ENCODE data around the gene GH2. TPM values are rescaled to one million over a fixed set of nuclear protein-coding genes. Genes with fewer than 3 reads are reported as not detected.

Gene GH2
- total RNA-seq, 1 donor from 2014 or later: not detected

DNA sequence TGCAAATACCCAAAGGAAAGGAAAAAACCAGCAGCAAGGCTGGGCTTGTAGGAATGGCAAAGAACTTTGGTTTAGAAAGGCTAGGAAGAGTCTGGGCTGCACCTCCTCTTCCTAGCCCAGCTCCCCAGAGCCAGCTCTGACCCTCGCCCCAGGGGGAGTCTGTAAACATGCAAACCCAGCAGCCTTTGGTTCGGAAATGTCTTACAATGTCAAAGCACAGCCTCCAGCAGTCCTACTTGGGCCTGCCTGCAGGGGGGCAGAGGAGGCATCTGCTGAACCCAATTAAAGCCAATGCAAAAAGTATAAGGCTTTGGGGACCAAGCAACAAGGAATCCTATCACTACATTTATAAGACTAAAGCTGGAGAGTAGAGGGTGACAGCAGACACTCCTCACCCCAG, 49.3 kb downstream of the GH2 start:
- TF ChIP-seq, protein P1, sequence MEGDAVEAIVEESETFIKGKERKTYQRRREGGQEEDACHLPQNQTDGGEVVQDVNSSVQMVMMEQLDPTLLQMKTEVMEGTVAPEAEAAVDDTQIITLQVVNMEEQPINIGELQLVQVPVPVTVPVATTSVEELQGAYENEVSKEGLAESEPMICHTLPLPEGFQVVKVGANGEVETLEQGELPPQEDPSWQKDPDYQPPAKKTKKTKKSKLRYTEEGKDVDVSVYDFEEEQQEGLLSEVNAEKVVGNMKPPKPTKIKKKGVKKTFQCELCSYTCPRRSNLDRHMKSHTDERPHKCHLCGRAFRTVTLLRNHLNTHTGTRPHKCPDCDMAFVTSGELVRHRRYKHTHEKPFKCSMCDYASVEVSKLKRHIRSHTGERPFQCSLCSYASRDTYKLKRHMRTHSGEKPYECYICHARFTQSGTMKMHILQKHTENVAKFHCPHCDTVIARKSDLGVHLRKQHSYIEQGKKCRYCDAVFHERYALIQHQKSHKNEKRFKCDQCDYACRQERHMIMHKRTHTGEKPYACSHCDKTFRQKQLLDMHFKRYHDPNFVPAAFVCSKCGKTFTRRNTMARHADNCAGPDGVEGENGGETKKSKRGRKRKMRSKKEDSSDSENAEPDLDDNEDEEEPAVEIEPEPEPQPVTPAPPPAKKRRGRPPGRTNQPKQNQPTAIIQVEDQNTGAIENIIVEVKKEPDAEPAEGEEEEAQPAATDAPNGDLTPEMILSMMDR (IDR thresholded peaks at IDR 0.05; ENCODE audit: insufficient read depth, low read length, poor library complexity, severe bottlenecking): no peak
- Histone ChIP-seq H3K36me3 (ENCODE audit: control insufficient read depth, insufficient read depth, low read length) (peaks cover 7% of the 10 kb centered on the region), H3K27me3 (ENCODE audit: control insufficient read depth, insufficient read depth, low read length) (no peaks in the 10 kb centered on the region), H3K4me3 (ENCODE audit: low read depth, low read length) (no peak overlapping the region)
- DNase-seq (ENCODE audit: low read depth): no peak

DNA sequence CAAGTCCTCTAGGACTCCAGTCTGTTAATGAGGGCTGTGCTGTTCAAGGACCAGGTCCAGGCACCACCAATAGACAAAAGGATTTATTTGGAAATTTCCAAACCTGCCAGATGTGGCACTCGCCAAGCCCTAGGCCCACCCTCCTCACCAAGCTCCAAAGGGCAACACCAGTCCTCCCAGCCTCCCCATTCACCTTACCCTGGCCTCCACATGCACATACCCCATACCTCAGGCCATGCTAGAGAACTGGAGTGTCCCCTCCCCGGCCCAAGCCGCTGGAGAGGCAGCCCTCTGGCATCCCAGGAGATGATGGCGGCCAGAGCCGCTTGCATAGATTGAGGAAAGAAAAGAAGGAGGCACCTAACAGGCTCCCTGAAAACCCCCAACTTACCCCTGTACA, 49.7 kb downstream of the GH2 start:
- Histone ChIP-seq H3K36me3 (ENCODE audit: control insufficient read depth, insufficient read depth, low read length) (peaks cover 7% of the 10 kb centered on the region), H3K4me3 (ENCODE audit: low read depth, low read length) (no peak overlapping the region), H3K27me3 (ENCODE audit: control insufficient read depth, insufficient read depth, low read length) (no peaks in the 10 kb centered on the region)
- TF ChIP-seq, protein P1 (IDR thresholded peaks at IDR 0.05; ENCODE audit: insufficient read depth, low read length, poor library complexity, severe bottlenecking): no peak
- no peak for DNase-seq (ENCODE audit: low read depth)

DNA sequence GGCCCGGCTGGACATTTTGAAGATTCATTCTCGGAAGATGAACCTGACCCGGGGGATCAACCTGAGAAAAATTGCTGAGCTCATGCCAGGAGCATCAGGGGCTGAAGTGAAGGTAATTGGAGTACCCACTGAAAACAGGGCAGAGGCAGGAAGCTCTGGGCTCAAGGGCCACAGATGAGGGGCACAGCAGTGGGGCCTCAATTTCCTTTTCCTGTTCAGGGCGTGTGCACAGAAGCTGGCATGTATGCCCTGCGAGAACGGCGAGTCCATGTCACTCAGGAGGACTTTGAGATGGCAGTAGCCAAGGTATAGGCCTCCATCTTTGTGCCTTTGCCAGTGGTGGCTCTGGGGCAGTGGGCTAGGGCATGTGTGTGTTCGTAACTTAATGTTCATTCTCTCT, 50.2 kb downstream of the GH2 start:
- Histone ChIP-seq H3K36me3 (ENCODE audit: control insufficient read depth, insufficient read depth, low read length) (peaks cover 7% of the 10 kb centered on the region), H3K27me3 (ENCODE audit: control insufficient read depth, insufficient read depth, low read length) (no peaks in the 10 kb centered on the region), H3K4me3 (ENCODE audit: low read depth, low read length) (no peak overlapping the region)
- DNase-seq (ENCODE audit: low read depth): no peak
- TF ChIP-seq, protein P1 (IDR thresholded peaks at IDR 0.05; ENCODE audit: insufficient read depth, low read length, poor library complexity, severe bottlenecking): no peak

DNA sequence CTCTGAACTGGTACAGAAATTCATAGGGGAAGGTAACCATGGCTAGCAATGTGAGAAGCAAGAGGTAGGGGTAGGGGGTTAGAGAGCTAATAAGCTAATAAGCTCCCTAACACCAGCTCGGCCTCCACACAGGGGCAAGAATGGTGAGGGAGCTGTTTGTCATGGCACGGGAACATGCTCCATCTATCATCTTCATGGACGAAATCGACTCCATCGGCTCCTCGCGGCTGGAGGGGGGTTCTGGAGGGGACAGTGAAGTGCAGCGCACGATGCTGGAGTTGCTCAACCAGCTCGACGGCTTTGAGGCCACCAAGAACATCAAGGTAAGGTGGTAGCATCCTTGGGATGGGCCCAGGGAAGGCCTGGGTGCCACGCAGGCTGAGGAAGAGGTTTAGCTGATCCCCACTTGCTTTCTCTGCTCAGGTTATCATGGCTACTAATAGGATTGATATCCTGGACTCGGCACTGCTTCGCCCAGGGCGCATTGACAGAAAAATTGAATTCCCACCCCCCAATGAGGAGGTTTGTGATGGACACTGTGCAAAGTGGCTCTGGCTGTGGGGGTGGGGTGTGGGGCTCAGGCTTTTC, 50.7 kb downstream of the GH2 start:
- Histone ChIP-seq H3K27me3 (ENCODE audit: control insufficient read depth, insufficient read depth, low read length) (no peaks in the 10 kb centered on the region), H3K36me3 (ENCODE audit: control insufficient read depth, insufficient read depth, low read length) (peaks cover 7% of the 10 kb centered on the region), H3K4me3 (ENCODE audit: low read depth, low read length) (no peak overlapping the region)
- TF ChIP-seq, protein P1 (IDR thresholded peaks at IDR 0.05; ENCODE audit: insufficient read depth, low read length, poor library complexity, severe bottlenecking): no peak
- DNase-seq (ENCODE audit: low read depth): no peak

DNA sequence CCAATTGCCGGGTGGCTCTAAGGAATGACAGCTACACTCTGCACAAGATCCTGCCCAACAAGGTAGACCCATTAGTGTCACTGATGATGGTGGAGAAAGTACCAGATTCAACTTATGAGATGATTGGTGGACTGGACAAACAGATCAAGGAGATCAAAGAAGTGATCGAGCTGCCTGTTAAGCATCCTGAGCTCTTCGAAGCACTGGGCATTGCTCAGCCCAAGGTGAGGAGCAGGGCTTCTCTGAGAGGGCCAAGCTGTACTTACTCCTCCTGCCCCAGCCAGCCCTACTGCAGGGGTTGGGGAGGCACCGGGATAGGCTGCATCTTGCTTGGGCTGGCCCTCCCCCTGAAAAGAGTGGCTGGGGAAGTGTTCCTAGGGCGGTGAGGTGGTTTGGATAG, 51.5 kb downstream of the GH2 start:
- H3K36me3 ChIP-seq (ENCODE audit: control insufficient read depth, insufficient read depth, low read length): peaks cover 9% of the 10 kb centered on the region
- no peak overlapping the region for H3K4me3 ChIP-seq (ENCODE audit: low read depth, low read length)
- no peaks in the 10 kb centered on the region for H3K27me3 ChIP-seq (ENCODE audit: control insufficient read depth, insufficient read depth, low read length)
- TF ChIP-seq, protein P1 (IDR thresholded peaks at IDR 0.05; ENCODE audit: insufficient read depth, low read length, poor library complexity, severe bottlenecking): no peak
- no peak for DNase-seq (ENCODE audit: low read depth)

Other genes with a start within 250 kb of the GH2 start
- 153 and 158 TPM in 2 replicates for gene LIMD2, start 181.8 kb downstream of the GH2 start, total RNA-seq
- gene STRADA, start 140.1 kb downstream of the GH2 start, total RNA-seq: 17.2 and 18.6 TPM in 2 replicates
- 39.3 and 49.3 TPM in 2 replicates for gene CCDC47, start 108.3 kb downstream of the GH2 start, total RNA-seq
- 55.1 and 55.7 TPM in 2 replicates for gene DDX42, start 107.8 kb downstream of the GH2 start, total RNA-seq
- gene PSMC5, start 54.5 kb downstream of the GH2 start, total RNA-seq: 64.8 and 77.6 TPM in 2 replicates
- 52.1 and 54.5 TPM in 2 replicates for gene FTSJ3, start 54.3 kb downstream of the GH2 start, total RNA-seq
- gene SMARCD2, start 39.3 kb downstream of the GH2 start, total RNA-seq: 78.7 and 107 TPM in 2 replicates
- gene CSH2, start 8.3 kb downstream of the GH2 start, total RNA-seq: not detected in 2 replicates
- not detected in 2 replicates for gene CSH1, start 14.6 kb upstream of the GH2 start, total RNA-seq
- gene CSHL1, start 29.3 kb upstream of the GH2 start, total RNA-seq: not detected in 2 replicates
- not detected in 2 replicates for gene GH1, start 36.9 kb upstream of the GH2 start, total RNA-seq
- 0.14 TPM in 1 of 2 replicates, not detected in the other for gene CD79B, start 50.4 kb upstream of the GH2 start, total RNA-seq
- 0.07 and 0.33 TPM in 2 replicates for gene SCN4A, start 91.0 kb upstream of the GH2 start, total RNA-seq
- gene PRR29, start 116.4 kb upstream of the GH2 start, total RNA-seq: 0.08 and 0.55 TPM in 2 replicates
- gene ICAM2, start 138.7 kb upstream of the GH2 start, total RNA-seq: 11.5 and 12.9 TPM in 2 replicates
- gene ERN1, start 248.2 kb upstream of the GH2 start, total RNA-seq: 19.6 and 28.1 TPM in 2 replicates